NB4 (cell line): ENCODE results near the gene GINS2.

ENCODE experiments used
- POLR2A ChIP-seq: IDR thresholded peaks from 2 replicates; pipeline ENCODE4 v1.6.1; 2011; ENCODE audit warnings: mild to moderate bottlenecking; ENCODE audit not compliant: insufficient read length; ENCODE audit errors: extremely low read depth
- TF ChIP-seq, protein P1 (sequence below): IDR thresholded peaks from one replicate; pipeline ENCODE4 v1.5.1; 2012; ENCODE audit warnings: low read depth, low read length
- TF ChIP-seq, protein P2 (sequence below): IDR thresholded peaks from 2 replicates; pipeline ENCODE4 v1.6.1; 2011; ENCODE audit warnings: low read depth, low read length

GRCh38 chr16:85681255-85681654 lies 7.5 kb downstream of the GINS2 start:
- TF ChIP-seq, protein P1, sequence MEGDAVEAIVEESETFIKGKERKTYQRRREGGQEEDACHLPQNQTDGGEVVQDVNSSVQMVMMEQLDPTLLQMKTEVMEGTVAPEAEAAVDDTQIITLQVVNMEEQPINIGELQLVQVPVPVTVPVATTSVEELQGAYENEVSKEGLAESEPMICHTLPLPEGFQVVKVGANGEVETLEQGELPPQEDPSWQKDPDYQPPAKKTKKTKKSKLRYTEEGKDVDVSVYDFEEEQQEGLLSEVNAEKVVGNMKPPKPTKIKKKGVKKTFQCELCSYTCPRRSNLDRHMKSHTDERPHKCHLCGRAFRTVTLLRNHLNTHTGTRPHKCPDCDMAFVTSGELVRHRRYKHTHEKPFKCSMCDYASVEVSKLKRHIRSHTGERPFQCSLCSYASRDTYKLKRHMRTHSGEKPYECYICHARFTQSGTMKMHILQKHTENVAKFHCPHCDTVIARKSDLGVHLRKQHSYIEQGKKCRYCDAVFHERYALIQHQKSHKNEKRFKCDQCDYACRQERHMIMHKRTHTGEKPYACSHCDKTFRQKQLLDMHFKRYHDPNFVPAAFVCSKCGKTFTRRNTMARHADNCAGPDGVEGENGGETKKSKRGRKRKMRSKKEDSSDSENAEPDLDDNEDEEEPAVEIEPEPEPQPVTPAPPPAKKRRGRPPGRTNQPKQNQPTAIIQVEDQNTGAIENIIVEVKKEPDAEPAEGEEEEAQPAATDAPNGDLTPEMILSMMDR = no peak
- TF ChIP-seq, protein P2, sequence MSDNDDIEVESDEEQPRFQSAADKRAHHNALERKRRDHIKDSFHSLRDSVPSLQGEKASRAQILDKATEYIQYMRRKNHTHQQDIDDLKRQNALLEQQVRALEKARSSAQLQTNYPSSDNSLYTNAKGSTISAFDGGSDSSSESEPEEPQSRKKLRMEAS = no peak
- no peak for TF ChIP-seq POLR2A
